G401 (cell line): ENCODE measurements around the gene CCSER1. TPM values are rescaled to one million over a fixed set of nuclear protein-coding genes. Genes with fewer than 3 reads are reported as not detected.
"Not testable (repeated sequence)": the region's sequence is repeated elsewhere in the genome, so short reads cannot be mapped to it uniquely, and the experiment has no call there.

Experiments
- DNase-seq: peaks from one replicate; pipeline ENCODE4 v3.0.0-alpha.2; 2015; ENCODE audit warnings: low spot score
- in situ Hi-C: cut with HindIII; loops from 2 replicates; pipeline ENCODE4 v1.10.0; 2016; ENCODE audit warnings: low sequenced_read_pairs, mixed read lengths
- total RNA-seq: library from RNA; depleted of rRNA; stranded (reverse); fragments of >200 nt; shearing (Covaris generic); gene quantifications from 2 replicates; pipeline ENCODE4 v1.2.3, GENCODE V29; 2014

The CCSER1 gene
- total RNA-seq, 1 experiment from 2014 or later, result 16.9 TPM

DNA sequence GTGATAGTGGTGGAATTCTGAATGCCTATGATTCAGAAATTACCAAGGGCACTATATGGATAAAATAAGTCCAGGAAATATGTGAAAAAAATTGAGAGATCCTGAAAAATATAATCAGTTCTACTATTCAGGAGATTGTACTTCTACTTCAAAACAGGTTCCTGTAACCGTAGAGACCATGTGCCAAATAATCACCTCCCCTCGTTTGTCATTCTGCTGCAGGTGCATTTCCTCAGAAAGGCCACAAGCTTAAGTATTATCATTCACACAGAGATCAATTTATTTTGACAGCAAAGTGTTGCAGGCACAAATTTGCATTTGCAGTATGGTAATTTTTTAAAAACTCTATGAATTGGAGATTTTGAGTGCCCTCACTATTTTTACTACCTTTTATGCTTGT is 1000.0 kb downstream of the CCSER1 start:
- in situ Hi-C loops, result no loop called here
- no peak for DNase-seq

DNA sequence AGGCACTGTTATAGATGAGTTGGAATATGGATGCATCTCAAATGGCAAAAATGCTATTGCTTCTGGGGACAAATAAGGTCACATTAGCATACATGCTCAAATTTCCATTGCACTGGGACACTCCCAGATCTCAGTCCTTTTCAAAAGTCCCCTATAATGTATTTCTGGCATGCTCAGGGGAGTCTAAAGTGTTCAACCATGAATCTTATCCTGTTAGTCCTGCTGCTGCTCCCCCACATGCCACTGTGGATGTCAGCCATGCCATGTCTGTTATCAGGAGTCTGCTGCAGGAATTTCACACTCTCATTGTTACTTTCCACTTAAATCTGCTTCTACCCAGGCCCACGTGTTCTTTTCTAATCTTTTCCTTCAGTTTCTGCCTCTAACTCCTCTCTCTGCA is 1000.6 kb downstream of the CCSER1 start:
- DNase-seq, result no peak
- in situ Hi-C loops, result no loop called here

- no peak for DNase-seq
- in situ Hi-C loops, result no loop called here
Observed at GRCh38 chr4:91128519-91128918, 1001.3 kb downstream of the CCSER1 start.

GRCh38 chr4:91147067-91147466 is 1019.9 kb downstream of the CCSER1 start:
- no peak for DNase-seq
- in situ Hi-C loops, result no loop called here

DNA sequence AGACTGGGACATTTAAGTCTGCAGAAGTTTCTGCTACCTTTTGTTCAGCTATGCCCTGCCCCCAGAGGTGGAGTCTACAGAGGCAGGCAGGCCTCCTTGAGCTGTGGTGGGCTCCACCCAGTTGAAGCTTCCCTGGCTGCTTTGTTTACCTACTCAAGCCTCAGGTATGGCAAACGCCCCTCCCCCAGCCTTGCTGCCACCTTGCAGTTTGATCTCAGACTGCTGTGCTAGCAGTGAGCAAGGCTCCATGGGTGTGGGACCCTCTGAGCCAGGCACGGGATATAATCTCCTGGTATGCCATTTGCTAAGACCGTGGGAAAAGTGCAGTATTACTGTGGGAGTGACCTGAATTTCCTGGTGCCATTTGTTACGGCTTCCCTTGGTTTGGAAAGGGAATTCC is 1026.8 kb downstream of the CCSER1 start:
- DNase-seq, in situ Hi-C loops: not testable (repeated sequence)

GRCh38 chr4:91167864-91168653 is 1040.9 kb downstream of the CCSER1 start:
- in situ Hi-C loops, DNase-seq: not testable (repeated sequence)

GRCh38 chr4:91170768-91171167 is 1043.6 kb downstream of the CCSER1 start:
- no peak for DNase-seq
- in situ Hi-C loops, result no loop called here

GRCh38 chr4:91171217-91171616 is 1044.0 kb downstream of the CCSER1 start:
- in situ Hi-C loops, result no loop called here
- no peak for DNase-seq

- peak; percentile 45 for DNase-seq
- in situ Hi-C loops, result not testable (repeated sequence)
Observed at GRCh38 chr4:91185061-91185460, 1057.9 kb downstream of the CCSER1 start.

GRCh38 chr4:91198951-91199350 is 1071.8 kb downstream of the CCSER1 start:
- in situ Hi-C loops, result no loop called here
- no peak for DNase-seq

GRCh38 chr4:91207535-91207934 is 1080.3 kb downstream of the CCSER1 start:
- no peak for DNase-seq
- in situ Hi-C loops, result no loop called here

GRCh38 chr4:91212211-91212610 is 1085.0 kb downstream of the CCSER1 start:
- peak; percentile 27 for DNase-seq
- in situ Hi-C loops, result no loop called here

GRCh38 chr4:91217831-91218403 is 1090.7 kb downstream of the CCSER1 start:
- DNase-seq, in situ Hi-C loops: not testable (repeated sequence)

GRCh38 chr4:91220315-91220714 is 1093.1 kb downstream of the CCSER1 start:
- in situ Hi-C loops, result no loop called here
- no peak for DNase-seq

- in situ Hi-C loops, result no loop called here
- DNase-seq, result no peak
Observed at GRCh38 chr4:91222014-91222413, 1094.8 kb downstream of the CCSER1 start.

DNA sequence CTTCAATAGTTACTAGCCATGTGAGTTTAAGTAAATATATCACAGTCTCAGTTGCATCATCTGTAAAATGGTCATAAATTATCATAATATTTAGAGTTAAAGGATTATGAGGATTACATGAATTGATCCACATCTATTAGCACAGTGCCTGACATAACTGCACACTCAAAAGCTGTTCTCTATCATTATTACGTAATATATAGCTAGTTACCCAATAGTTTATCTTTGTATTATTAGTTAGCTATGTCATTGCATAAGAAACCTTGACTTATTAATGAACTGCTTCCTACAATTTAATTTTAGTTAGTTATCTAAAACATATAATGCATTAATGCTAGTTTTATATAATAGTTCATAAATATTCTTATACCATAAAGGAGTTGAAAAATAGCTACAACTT is 1099.7 kb downstream of the CCSER1 start:
- DNase-seq, result no peak
- in situ Hi-C loops, result no loop called here

DNA sequence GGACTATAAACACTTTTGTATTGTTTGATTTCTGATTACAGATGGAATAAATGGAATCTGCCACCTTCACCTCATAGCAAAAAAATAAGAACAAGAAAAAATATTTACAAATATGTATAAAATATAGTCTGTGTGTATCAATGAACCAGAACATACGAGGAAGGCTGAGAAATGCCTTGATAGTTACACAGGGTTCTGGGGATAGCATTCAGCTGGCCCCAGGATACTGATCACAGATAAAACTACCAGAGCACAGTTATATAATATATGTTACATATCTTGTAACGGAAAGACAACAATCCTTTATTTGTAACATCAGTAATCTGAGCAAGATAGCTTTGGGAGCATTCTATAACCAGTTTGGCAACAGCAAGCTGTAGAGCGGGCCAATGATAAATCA is 1101.5 kb downstream of the CCSER1 start:
- in situ Hi-C loops, result no loop called here
- no peak for DNase-seq

GRCh38 chr4:91233164-91233563 is 1106.0 kb downstream of the CCSER1 start:
- in situ Hi-C loops, result no loop called here
- no peak for DNase-seq

DNA sequence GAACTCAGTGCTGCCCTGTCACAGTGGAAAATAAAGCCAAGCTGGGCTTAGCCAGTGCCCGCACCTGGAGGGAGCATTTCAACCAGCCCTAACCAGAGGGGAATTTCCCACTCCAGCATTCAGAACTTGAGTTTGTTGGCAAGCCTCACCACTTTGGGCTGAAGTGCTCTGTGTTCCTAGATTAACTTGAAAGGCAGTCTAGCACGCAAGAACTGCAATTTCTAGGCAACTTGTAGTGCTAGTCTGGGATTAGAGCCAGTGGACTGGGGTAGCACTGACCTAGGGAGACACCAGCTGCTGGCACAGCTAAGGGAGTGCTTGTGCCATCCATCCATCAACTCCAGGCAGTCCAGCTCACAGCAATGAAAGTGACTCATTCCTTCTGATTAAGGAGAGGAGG is 1115.9 kb downstream of the CCSER1 start:
- no peak for DNase-seq
- in situ Hi-C loops, result no loop called here

DNA sequence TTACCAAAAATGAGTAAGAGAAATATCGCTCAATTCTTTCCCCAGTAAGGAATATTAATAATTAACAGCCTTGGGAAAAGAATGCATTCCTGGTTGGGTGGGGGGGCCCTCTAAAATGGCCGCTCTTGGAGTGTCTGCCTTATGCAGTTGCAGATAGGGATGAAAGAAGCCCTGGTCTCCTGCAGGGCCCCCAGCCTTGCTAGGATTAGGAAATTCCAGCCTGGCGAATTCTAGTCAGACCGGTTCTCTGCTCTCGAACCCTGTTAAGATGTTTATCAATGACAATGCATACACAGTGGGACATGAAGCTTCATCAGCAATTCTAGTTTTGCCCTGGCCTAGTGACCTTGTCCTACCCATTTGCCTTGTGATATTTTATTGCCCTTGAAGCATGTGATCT is 1128.8 kb downstream of the CCSER1 start:
- in situ Hi-C loops, result no loop called here
- no peak for DNase-seq

GRCh38 chr4:91256751-91257150 is 1129.6 kb downstream of the CCSER1 start:
- in situ Hi-C loops, result no loop called here
- DNase-seq, result no peak
